ENCODE data around the gene NXPH3.

The NXPH3 gene

GRCh38 chr17:49624896-49625295, 49.2 kb downstream of the NXPH3 start:
- no peak for DNase-seq (ENCODE audit: extremely low spot score)
- ChIA-PET CTCF (interaction anchor here (0.6 kb wide), 1 partner anchor 69 kb away, joined by 4 read pairs; no protein-coding TSS in a partner anchor), POLR2A (no interaction called here)
- TF ChIP-seq FOXK2 (IDR thresholded peaks at IDR 0.05) (no peak), ELF4 (IDR thresholded peaks at IDR 0.05) (no peak), NFRKB (IDR thresholded peaks at IDR 0.05) (no peak), TARDBP (IDR thresholded peaks at IDR 0.05) (no peak), ZNF384 (IDR thresholded peaks at IDR 0.05) (no peak)

DNA sequence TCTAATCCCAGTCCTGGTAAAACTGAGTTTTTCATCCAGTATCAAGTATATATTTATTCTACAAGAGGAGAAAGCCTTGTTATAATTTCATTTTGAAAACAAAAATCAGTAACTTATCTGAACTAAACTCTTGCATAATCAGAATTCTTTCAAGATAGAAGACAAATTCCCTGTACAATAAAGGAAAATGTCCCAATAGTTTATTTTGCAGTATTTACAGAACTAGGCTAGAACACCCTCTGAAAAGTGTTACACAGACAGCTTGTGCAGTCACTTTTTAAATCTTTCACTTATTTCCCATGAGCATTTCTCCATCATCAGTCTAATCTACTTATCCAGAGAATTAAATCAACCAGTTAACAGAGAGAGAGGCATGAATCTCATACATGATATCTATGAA, 53.8 kb downstream of the NXPH3 start:
- DNase-seq (ENCODE audit: extremely low spot score), result no peak
- CTCF ChIA-PET, result no interaction called here
- POLR2A ChIA-PET, result no interaction called here

GRCh38 chr17:49630113-49630900, 54.6 kb downstream of the NXPH3 start:
- TF ChIP-seq NFRKB (IDR thresholded peaks at IDR 0.05) (no peak), TARDBP (IDR thresholded peaks at IDR 0.05) (no peak), ELF4 (IDR thresholded peaks at IDR 0.05) (no peak), FOXA1 (IDR thresholded peaks at IDR 0.05) (no peak), SUZ12 (IDR thresholded peaks at IDR 0.05) (no peak), SP1 (IDR thresholded peaks at IDR 0.05) (no peak), BHLHE40 (IDR thresholded peaks at IDR 0.05; ENCODE audit: borderline replicate concordance) (no peak), HDGF (IDR thresholded peaks at IDR 0.05; ENCODE audit: borderline replicate concordance) (no peak), CTBP1 (IDR thresholded peaks at IDR 0.05; ENCODE audit: borderline replicate concordance) (no peak), ARNT (IDR thresholded peaks at IDR 0.05) (no peak), L3MBTL2 (conservative IDR thresholded peaks at IDR 0.05) (no peak), ZNF384 (IDR thresholded peaks at IDR 0.05) (no peak), LEF1 (IDR thresholded peaks at IDR 0.05; ENCODE audit: borderline replicate concordance) (no peak), FOXK2 (IDR thresholded peaks at IDR 0.05) (no peak), FOXM1 (IDR thresholded peaks at IDR 0.05; ENCODE audit: borderline replicate concordance) (no peak)
- TF ChIP-seq, protein P1, sequence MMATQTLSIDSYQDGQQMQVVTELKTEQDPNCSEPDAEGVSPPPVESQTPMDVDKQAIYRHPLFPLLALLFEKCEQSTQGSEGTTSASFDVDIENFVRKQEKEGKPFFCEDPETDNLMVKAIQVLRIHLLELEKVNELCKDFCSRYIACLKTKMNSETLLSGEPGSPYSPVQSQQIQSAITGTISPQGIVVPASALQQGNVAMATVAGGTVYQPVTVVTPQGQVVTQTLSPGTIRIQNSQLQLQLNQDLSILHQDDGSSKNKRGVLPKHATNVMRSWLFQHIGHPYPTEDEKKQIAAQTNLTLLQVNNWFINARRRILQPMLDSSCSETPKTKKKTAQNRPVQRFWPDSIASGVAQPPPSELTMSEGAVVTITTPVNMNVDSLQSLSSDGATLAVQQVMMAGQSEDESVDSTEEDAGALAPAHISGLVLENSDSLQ (IDR thresholded peaks at IDR 0.05), result no peak
- no peak for DNase-seq (ENCODE audit: extremely low spot score)
- ChIA-PET POLR2A (no interaction called here), CTCF (no interaction called here)

More for the DNA sequence above, 53.8 kb downstream of the NXPH3 start:
- TF ChIP-seq ARNT (IDR thresholded peaks at IDR 0.05) (no peak), NFRKB (IDR thresholded peaks at IDR 0.05) (no peak), SUZ12 (IDR thresholded peaks at IDR 0.05) (no peak), FOXM1 (IDR thresholded peaks at IDR 0.05; ENCODE audit: borderline replicate concordance) (no peak), ELF4 (IDR thresholded peaks at IDR 0.05) (no peak), TARDBP (IDR thresholded peaks at IDR 0.05) (no peak)

DNA sequence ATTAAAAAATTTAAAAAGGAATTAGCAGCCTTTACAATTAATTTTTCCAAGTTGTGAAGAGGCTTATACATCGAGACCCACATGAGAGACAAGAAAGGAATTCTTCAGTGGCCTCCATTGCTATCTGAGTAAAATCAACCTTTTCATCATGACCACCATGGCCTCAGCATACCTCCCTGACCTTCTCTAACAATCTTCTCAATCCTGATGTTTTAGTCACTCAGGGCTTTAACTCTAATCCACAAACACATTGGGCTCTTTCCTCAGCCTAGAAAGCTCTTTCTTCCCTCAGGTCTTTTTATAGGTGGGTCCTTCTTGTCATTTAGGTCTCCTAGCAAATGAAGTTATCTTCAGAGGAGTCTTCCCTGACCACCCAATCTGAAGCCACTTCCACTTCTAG, 55.8 kb downstream of the NXPH3 start:
- no peak for DNase-seq (ENCODE audit: extremely low spot score)
- TF ChIP-seq, protein P1 (IDR thresholded peaks at IDR 0.05), result no peak
- TF ChIP-seq CTBP1 (IDR thresholded peaks at IDR 0.05; ENCODE audit: borderline replicate concordance), result no peak
- no peak for TF ChIP-seq ELF4 (IDR thresholded peaks at IDR 0.05)
- ChIA-PET CTCF (interaction anchor here (0.6 kb wide), 1 partner anchor 9 kb away, joined by 3 read pairs; no protein-coding TSS in a partner anchor), POLR2A (interaction anchor here (0.7 kb wide), 1 partner anchor 21 kb away, joined by 3 read pairs; no protein-coding TSS in a partner anchor)

All from HEK293T (cell line).